HG03060 (cell line): ENCODE measurements around the gene ZNF226.
"Not testable (repeated sequence)": the region's sequence is repeated elsewhere in the genome, so short reads cannot be mapped to it uniquely, and the experiment has no call there.

Experiments
- ATAC-seq: cut with Tn5 transposase; IDR thresholded peaks from one replicate; pipeline ENCODE4 v1.9.1; 2021; ENCODE audit warnings: low read depth, moderate number of reproducible peaks; ENCODE audit not compliant: unreplicated experiment

Gene ZNF226

GRCh38 chr19:44207126-44207803, 42.4 kb downstream of the ZNF226 start:
- peak; percentile 72 for ATAC-seq

- no peak for ATAC-seq
These were observed 47.5 kb downstream of the ZNF226 start, which contains the start of gene ZNF227 for GRCh38 chr19:44212250-44212865. Gene ZNF227 (plus strand): TSS chr19:44212532. CDS start chr19:44217793, 5,261 bp downstream.

GRCh38 chr19:44212866-44213346, 48.0 kb downstream of the ZNF226 start:
- ATAC-seq = no peak

- not testable (repeated sequence) for ATAC-seq
These were observed 55.0 kb downstream of the ZNF226 start for GRCh38 chr19:44219926-44220325.

- ATAC-seq = not testable (repeated sequence)
These were observed 55.9 kb downstream of the ZNF226 start for GRCh38 chr19:44220761-44221160.

- not testable (repeated sequence) for ATAC-seq
These were observed 56.4 kb downstream of the ZNF226 start for GRCh38 chr19:44221291-44221690.
